Activated T-helper 1 cell treated with anti-CD3 and anti-CD28 coated beads, Interleukin-2, amount 50 U/mL, for 16 hours (primary cell): ENCODE data around the gene KCNN3.

ENCODE experiments used
- DNase-seq, 2 donors: peaks; one replicate each; pipeline ENCODE4 v3.0.0-alpha.2; 2020; ENCODE audit warnings: low read depth in 1 of 2, low spot score in 1 of 2

The KCNN3 gene

DNA sequence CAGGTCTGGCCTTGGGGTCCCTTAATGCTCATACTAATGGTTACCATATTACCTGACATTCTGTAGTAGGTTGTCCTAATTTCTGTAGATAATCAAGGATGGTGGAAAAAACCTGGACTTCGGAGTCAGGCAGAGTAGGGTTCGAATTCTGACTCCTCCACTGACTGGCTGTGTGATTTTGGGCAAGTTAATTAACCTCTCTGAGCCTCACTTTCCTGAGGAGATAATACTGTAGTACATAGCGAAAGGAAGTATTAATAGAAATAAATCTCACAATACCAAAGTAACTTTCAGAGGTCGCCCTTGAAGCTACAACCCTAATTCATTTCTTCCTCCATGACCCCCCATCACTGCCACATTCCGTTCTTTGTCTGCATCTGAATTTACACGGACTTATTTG lies 72.9 kb downstream of the KCNN3 start:
- no peak for DNase-seq

DNA sequence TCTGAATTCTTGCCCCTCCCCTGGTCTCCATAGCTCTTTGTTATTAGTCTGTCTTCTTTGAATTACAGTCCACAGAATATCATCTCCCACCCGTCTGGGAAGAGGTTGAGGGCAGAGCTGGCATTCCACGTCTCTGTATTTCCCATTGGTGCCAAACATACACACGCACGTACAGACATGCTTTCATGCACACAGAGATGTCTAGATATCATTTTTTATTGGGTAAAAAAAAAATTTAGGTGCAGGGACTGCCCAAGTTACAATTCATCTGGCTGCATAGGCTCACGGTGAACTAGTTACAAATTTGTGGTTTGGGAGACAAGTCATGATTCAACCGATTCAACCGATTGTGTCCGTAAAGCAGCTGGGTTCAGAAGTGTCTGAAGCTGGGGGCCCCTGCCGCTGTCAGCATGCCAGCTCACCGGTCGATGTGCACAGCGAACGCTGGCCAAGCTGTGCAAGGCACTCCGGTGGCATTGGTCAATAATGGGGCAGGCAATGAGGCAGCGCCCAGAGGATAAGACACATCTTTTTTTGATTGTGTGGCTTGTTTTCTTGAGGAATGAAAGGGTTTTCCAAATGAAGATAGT lies 73.7 kb downstream of the KCNN3 start:
- DNase-seq, result no peak

DNA sequence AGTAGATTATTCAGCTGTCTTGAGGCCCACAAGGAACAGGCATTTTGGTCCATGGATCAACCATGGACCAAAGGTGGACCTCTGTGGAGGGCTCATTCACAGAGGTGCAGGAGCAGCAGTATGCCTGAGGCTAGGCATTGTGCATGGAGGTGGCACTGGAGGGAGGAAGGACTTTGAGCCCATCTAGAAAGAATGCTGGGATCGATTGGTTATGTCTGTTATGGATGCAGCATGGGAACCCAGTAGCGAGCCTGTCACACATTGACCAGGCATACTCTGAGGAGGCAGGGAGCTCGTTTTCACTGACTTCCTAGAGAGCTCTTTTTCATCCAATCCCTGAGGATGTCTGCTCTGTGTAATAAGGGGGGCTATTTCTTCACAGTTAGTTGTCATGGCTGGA lies 75.5 kb downstream of the KCNN3 start:
- DNase-seq, result no peak

DNA sequence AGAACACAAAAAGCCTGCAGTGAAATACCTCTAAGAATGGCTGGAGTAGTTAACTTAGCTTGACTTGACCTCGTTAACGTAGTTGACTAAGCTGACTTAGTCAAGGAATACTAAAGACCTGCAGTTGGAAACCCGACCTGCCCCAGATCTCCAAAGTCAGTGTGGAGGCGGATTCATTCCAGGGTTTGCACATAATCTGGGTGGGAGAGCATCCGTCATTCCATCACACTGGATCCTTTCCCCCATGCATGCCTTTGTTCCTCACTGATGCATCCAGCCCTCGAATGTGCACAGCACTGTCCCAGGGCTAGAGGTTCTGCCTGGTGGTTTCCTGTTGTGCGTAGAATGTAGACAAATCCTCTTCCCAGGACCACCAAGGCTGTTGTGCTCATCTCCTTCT lies 76.4 kb downstream of the KCNN3 start:
- no peak for DNase-seq

DNA sequence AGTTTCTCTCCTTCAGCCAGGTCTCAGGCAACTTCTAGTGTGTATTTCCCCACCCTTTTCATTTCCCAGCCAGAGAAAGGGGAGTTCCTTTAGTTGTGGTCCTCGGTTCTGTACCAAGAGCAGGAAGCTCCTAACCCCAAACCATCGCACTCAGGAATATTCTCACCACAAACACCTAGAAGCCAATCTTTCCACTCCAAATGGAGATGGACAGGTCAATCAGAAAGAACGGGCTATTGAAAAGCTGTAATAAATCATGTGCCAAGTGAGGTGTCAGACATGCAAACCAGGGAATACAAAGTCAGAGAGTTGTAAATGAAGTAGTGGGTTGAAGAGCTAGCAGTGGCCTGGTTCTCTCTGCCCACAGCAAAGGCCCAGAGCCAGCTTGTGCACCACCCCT lies 77.2 kb downstream of the KCNN3 start:
- no peak for DNase-seq

DNA sequence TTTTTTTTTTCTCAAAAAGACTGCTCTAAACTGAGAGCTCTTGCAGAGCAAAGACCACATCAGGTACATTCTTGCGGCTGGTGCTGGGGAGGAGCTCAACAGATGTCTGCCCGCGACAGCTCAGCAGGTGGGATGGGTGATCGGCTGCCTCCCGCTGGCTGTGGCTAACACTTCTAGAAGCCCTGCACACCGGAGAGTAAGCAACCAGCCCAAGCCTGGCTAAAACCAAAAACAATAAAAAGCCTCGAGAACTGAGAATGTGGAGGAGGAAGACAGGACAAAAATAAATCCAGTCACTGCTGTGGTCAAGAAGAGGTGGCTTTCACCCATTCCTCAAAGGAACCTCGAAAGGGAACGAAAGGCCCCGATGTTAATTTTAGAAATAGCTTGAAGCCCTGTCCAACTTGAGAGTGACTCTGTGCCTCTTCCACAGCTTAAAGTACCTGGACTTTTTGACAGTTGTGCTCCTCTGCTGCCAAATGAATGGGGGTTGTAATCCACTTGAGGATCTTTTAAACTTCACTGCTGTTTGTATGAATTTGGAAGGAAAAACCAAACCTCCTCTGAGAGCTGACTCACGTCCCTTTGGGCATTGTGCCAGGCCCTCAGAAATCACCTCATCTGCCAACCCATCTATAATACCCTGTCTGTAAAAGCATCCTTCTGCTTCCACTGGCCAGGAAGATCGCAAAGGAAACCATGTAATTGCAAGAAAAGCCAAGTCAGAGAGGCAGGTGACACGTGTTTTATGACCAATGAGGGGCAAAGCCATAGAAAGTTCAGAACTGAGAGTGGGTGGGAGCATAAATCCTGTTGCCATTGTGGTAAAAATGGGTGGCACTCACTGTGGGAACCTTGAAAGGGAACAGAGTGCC lies 78.6 kb downstream of the KCNN3 start:
- peak; percentile 65 to 66 for DNase-seq

DNA sequence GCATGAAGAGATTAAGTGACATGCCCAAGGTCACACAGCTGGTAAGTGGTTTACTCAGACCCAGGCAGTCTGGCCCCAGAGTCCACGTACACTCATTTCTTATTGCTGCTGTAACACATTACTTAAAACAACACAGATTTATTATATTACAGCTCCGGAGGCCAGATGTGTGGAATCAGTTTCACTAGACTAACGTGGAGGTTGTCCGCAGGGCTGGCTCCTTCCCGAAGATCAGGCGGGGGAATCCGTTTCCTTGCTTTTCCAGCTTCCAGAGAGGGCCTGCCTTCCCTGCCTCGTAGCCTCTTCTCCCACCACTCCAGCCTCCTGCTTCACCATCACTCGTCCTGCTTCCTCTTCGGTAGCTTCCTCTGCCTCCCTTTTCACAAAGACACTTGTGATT lies 81.2 kb downstream of the KCNN3 start:
- DNase-seq, result no peak

DNA sequence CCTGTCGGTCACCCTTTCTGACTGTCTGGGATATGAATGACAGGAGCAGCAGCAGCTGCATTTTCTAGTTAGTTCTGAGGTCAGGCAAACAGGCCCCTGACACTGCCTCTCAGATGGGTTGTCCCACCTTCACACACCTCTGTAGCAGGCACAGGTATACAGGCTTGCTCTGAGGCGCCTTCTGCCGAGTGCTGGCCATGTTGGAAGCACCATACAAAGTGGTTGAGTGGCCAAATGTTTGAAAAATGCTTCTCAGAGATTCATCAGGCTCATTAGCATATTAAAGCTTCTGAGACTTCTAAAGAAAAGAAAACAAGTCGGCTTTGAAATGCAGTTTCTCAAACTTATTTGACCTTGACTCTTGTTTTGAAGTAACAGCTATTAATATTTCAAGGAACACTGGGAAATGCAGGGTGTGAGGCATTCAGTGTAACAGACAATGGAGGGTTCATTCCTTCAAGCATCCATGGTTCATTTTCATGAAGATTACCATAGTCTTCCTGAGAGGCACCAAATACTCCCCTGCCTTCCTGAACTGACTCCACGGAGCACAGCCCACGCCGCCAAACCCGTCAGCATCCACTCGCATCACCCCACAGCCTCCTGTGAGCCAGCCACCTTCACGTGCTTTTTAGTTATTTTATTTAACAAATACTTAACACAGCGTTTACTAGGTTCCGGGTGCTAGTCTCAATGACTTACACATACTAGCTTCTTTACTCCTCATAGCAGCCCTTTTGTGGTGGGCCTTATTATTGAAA lies 81.8 kb downstream of the KCNN3 start:
- DNase-seq, result no peak

DNA sequence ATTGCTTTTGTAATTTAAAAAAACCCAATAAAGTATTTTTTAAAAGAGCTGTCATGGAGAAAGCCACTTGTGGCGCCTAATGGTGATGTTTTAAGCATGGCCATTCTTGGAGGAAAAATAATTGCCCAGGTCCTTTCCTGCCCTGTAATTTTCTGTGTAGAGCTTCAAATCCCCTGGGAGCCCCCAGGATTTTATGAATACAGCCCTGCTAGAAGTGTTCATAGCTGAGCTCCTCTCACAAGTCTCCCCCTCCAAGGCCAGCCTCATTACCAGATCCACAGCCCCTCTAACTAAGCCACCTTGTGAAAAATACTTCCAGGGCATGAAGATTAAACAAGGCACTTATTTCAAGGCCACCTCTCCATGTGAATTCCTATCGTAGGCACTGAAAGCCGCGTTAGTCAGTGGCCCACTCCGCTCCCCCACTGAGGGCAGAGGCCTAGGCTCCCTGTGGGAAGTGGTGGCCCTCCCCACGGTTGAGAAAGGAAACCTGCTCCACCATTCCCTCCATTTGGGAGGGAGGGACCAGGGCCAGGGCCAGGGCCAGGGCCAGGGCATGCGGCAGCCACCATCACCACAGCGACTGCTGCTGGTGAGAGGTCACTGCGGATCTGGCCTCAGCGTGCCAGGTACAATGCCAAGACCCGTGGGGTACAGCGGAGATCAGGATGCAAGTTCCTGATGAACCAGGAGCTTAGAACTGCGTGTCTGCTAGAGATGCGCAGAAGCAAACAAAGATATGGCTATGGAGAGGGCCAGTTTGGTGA lies 83.1 kb downstream of the KCNN3 start:
- DNase-seq, result no peak

DNA sequence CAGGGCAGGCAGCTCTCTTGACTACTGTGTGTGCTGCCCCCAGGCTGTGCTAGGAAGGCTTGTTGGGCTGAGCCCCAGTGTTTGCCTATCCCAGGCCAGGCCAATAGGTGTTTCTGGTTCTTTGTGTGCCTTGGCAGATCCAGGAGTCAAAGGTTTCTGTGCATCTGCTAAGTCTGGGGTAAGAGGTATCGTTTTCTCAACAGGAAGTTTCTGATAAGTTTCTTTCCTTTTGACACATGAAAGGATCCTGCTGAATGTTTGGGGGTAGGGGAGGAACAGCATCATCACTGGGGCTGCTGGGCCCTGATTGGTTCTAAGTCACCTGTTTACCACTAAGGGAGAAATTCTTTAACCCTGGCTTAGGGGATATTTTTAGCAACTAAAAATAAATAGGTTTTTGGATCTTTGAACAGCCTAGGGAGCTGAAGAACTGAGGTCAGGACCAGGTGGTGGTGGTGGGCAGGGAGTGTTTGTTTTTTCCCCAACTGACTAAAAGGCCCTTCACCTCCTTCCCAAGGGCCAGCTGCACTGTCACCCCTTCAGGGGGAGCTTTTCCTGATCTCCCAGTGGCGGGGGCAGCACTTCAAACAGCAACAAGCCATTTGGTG lies 85.1 kb downstream of the KCNN3 start:
- peak in 1 of 2 donors; percentile 15 for DNase-seq

DNA sequence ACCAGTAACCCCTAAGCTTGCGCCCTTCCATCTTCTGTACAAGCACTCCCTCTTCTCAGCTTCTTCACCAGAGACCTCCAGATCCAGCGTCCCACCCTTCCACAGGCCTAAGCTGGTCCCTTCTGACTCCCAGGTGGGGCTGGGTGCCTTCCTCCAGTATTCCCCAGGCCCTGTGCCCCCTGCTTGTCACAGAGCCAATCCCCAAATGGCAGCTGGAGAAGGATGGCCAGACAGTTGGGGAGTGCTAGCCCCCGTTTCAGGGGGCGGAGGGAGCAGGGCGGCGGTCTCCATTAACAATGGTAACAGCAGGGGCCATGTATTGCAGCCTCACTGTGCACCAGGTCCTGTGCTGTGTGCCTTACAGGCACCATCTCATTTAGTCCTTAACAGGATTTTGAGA lies 85.7 kb downstream of the KCNN3 start:
- DNase-seq, result no peak

DNA sequence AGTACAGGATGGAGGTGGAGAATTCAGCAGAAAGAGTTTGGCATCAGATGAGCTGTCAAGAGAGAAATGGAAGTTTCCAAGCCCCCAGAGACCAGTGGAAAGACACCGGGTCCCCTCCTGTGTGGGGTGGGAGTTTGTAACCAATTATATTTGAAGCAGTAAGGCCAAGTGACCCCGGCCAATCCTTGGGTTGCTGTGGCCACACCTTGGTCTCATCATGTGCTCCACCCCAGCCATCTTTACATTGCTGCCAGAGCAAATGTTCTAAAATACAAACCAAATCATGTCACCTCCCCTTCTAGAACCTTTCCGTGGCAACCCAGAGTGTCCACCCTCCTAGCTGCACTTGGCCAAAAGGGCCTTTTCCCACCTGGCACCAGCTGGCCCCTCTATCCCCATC lies 86.1 kb downstream of the KCNN3 start:
- DNase-seq, result no peak

DNA sequence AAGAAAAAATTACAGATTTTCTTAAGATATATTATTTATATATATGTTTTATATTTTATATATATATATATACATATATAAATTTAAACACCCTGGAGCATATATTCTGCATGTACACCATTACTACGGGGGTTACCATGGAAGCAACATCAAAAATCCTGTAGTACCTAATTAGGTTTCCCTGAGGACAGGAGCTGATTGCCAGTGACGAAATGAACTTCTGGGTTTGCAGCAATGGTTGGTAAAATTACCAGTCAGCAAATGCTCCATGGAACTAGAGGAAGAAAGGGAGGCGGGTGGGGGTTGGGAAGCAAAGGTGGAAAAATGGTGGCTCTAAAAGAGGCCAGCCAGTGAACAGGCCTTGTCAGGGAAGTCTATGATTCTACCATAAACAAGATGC lies 89.5 kb downstream of the KCNN3 start:
- no peak for DNase-seq

DNA sequence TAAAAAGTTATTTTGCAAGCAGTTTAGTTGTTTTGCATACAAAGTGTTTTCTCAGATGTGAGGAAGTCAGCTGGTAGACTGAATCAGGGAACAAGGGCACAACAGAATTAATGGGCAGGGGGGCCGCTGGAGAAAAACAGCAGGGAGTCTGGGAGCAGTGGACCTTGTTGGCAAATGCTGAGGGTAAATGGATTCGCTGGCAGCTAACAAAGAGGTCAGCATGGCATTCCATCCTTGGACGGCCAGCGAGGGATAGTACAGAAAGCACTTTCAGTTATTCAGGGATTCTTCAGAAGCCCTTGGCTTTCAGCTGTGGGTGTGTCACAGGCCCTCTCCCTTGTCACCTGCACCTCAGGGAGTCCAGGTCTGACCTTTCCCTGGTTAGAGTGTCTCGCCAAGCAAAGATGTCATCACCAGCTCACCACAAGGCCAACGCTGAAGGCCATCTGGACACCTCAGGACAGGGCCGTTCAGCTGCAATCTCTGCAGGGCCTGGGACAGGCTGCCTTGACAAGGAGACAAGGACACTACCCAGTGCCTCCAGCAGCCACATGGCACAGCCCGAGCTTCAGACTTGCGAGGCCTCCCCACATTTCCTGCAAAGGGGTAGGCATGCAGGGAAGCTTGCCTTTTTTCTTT lies 90.4 kb downstream of the KCNN3 start:
- DNase-seq, result no peak

DNA sequence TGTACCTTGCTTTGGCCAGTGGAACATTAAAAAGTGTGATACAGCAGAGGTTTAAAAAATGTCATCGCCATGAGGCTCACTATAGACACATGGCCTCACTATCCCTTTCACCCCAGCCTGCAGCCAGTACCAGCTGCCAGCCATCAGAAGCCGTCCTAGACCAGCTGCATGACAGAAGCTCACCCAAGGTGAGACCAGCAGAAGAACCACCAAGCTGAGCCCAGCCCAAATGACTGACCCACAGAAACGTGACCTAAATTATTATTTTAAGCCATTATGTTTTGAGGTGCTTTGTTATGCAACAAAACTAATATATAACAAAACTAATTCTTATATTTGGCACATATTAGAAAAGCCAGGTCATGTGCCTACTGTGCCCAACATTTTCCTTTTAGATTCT lies 91.1 kb downstream of the KCNN3 start:
- no peak for DNase-seq

DNA sequence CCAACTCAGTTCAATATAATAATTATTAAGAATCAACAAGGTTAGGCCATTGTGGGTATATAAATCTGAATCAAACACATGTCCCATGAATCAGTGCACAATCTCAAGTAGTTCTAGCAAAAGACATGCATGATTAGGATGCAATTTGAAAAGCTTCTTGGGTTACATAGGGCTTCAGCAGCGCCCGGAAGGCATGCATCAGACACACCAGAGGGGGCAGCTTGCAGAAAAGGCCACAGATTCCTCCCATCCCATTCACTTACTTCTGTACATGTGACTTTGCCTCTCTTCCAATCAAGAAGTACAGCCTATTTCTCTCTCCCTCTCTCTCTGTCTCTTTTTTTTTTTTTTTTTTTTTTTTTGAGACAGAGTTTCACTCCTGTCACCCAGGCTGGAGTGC lies 91.8 kb downstream of the KCNN3 start:
- DNase-seq, result no peak

DNA sequence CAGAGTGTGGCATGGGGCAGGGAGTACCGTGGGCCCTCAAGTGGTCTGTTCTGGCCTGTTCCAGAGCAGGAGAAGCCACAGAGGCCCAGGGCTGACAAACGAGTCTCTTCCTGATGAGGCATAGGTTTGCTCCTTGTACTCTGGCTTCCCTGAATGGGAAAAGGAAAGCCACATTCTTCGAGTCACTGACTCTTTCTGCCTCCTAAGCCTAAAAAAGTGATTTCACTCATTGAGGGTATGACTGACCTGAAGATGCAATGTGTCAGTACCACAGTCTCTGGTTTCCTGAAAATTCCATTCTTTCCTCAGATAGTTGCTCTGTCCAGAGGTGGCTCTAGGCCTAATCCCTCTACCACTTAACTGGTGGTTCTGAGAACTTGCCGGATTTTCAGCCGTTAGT lies 92.3 kb downstream of the KCNN3 start:
- no peak for DNase-seq

DNA sequence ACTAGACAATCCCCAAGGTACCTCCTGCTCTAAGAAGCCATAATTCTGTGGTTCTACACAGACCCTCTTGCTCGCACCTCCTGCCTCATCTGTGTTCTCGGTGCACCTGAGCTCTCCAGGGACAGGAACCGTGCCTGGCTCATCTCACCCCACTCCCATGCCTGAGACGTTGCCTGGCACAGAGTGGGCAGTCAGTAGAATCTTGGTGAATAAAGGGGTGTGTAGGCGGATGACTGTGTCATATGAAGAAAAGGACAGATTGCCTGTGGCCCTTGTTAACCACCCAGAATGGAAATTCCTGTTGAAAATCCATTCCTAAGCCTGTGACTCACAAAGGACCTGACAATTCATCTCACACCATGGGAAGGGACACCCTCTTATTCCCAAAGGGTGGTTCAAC lies 92.9 kb downstream of the KCNN3 start:
- no peak for DNase-seq

DNA sequence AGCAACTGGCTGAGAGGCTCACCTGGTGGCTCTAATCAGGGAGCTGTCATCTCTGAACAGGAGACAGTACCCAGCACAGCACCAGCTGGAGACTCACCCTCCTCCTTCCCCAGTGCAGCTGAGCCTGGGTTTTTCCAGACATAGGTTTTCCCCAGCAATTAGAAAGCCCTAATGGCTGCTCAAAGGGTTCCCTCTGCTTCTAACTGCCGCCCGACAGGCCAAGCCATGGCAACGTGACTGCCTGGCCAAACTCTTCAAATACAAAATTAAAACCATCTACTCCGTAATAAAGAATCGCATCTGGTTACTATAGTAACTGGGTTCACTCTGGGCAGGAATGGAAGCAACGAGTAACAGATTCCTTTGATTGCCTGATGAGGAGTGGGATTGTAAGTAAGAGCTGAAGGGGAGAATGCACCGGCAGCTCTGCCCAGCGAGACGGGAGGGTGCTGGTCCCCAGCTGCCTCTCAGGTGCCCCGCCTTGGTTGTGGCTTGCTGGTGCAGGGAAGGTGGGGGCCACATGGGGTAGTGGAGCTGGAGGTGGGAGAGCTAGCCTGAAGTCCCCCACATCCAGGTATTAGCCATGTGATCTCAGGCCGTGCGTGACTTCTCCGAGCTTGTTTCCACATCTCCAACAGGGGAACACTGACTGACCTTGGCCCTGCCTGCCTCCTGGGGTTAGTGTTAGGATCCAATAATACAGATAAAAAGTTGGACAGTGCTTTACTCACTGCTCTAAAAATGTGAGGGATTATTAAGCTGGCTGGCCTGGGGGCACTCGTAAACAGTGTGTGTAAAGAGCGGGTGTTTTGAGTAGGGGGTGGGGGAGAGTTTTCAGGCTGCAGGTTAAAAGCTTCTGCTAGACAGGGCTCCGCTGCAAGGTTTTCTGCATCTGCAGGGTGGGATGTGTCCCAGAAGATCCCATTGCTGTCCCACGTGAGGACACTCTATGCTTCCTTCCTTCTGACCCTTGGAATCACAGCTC lies 94.2 kb downstream of the KCNN3 start:
- no peak for DNase-seq
